ENCODE results near the gene SASH1. TPM values are rescaled to one million over a fixed set of nuclear protein-coding genes. Genes with fewer than 3 reads are reported as not detected.

SASH1 gene
- total RNA-seq, 2 donors from 2014 or later, result 0.17 to 0.20 TPM

DNA sequence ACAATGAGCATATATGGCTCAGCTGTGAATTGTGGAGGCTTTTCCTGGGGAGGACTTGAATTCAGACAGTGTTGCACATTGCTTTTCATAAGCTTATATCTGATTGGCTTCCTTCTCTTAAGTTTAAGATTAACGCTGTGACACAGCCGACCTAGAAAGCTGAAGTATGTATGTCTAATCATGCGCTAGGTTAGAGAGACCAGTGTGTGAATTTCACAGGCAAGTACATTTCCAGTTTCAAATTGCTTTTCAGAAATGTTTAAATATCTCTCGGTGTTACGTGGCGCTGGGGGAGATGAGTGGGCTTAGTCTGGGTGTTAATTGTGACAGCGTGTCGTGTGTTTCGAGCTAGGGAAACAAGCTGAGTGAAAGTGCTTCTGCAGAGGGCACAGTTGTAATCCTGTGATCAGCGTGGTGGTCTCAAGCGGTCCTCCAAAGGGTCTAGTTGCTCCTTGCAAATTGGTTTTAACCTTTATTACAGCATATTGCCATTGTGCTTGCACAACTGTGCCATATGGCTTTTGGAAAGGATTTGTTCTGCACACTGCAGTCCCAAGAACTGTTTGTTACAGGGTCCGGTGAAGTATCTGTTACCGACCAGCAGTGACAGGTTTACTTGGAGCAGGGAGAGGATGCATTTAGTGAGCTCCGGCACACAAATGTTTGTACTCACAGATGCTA, 166.6 kb downstream of the SASH1 start:
- no peaks in the 10 kb centered on the region for H3K9me3 Mint-ChIP-seq
- H3K36me3 Mint-ChIP-seq, result no peaks in the 10 kb centered on the region
- peaks cover 40 to 45% of the 10 kb centered on the region in 2 donors for H3K27me3 Mint-ChIP-seq
- H3K4me1 Mint-ChIP-seq (ENCODE audit: low read depth in 2 of 2), result no peaks in the 10 kb centered on the region
- H3K27ac Mint-ChIP-seq, result no peak overlapping the region
- H3K4me3 Mint-ChIP-seq, result no peak overlapping the region
- ATAC-seq, result peak in 1 of 2 donors; percentile 33
- DNase-seq (ENCODE audit: low spot score), result no peak

DNA sequence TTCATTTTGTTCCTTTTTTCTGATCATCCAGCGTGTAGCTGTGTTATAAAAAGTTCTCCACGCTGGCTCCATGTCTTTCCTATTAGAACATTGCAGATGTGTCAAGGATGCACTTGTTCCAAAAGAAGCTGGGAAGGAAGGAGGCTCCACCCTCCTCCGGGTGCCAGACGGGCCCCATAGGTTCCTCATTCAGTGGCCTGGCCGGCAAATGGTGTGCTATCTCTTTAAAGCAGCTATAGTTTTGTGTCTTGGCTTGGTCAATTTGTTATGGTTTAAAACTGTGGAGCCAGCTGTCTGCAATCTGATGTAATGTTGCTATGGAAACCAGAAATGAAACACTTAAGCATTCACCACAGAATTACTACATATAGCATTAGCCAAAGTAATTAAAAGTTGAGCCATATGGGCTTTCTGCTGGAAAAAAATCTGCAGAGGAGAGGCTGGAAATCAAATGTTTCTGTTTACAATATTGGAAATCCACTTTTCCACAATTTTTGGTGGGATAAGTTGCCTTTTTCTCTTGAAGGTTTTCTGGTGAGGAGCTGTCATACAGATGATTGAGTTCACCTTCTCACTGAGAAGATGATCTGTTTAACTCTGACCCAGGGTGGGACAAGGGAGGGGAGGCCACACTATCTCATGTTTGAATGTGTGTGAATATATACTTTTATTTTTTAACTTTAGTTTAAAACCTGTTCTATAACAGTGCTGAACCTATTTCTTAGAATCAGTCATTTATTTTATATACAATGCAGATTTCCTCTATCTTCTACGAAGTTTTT, 167.4 kb downstream of the SASH1 start:
- H3K36me3 Mint-ChIP-seq, result no peaks in the 10 kb centered on the region
- H3K27me3 Mint-ChIP-seq, result peaks cover 40 to 45% of the 10 kb centered on the region in 2 donors
- ATAC-seq (no peak), DNase-seq (ENCODE audit: low spot score) (no peak)
- H3K4me1 Mint-ChIP-seq (ENCODE audit: low read depth in 2 of 2), result no peaks in the 10 kb centered on the region
- H3K4me3 Mint-ChIP-seq, result no peak overlapping the region
- H3K27ac Mint-ChIP-seq, result no peak overlapping the region
- no peaks in the 10 kb centered on the region for H3K9me3 Mint-ChIP-seq

DNA sequence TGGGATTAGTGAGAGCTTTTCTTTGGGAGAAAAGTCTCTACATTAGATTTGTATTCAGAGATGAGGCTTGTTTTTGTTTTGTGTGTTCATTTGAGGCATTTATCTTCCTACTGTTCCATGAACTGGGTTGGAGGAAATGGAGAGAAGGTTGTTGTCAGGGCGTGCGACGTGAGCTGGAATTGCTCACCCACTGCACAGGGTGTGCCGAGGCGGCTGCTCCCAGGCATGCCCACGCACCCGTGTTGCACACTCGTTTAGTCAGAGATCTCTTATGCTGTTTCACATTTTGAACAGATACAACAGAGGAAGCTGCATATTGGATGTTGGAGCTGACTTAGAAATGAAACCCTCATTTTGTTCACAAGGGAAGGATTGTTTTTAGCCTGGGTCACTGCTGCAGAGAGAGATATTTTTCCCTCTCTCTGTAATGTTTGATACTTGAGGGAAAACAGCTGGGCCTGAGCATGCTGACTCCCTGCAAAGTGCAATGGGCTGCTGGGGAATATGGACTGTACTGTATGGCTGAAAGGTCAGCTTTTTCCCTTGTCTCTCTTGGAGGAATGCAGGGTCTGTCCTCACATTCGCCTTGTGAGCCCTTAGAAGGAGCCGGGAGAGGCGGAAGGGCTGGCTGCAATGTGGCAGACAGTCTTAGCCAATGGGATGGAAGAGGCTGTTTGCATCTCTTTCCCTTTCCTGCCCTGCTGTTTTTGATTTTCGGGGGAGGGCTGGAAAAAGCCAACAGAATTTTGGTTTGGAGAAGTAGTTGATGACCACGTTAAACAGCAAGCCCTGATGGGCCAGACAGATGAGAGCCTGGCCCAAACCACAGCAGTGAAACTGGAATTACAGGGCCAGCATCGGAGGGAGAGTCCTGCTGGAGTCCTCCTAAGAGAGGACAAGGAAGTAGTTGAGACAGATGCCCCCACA, 170.8 kb downstream of the SASH1 start:
- ATAC-seq (no peak), DNase-seq (ENCODE audit: low spot score) (no peak)
- Mint-ChIP-seq H3K4me3 (no peak overlapping the region), H3K4me1 (ENCODE audit: low read depth in 2 of 2) (no peaks in the 10 kb centered on the region), H3K27me3 (peaks cover 35 to 36% of the 10 kb centered on the region in 2 donors), H3K27ac (no peak overlapping the region), H3K36me3 (no peaks in the 10 kb centered on the region), H3K9me3 (no peaks in the 10 kb centered on the region)

DNA sequence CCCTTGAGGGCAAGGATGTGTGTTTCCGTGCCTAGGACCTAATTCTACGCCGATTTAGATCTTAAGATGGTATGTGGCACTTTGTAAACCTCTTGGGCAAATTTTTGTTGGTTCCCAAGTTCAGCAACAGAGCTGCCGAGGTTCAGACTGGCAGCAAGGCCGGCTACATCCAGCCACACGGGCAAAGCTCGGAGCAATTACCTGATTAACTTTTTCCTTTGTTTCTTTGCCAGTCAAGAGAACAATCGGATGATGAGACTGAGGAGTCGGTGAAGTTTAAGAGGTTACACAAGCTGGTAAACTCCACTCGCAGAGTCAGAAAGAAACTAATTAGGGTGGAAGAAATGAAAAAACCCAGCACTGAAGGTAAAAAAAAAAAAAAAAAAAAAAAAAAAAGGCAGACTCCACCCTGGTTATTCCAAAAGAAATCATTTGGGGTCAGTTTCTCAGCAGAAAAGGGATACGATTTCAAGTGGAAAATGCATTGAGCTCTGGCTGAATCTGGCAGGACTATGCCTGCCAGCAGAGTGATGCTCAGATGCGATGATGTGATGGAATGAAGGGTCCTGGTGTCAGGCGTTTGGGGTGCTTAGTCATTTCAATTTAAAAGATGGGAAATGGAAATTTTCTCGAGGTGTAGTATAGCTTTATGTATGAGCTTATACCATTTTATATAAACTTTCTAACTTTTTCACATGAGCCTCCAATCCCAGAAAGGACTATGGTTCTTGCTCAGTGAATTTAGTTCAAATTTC, 171.6 kb downstream of the SASH1 start:
- Mint-ChIP-seq H3K27ac (no peak overlapping the region), H3K4me3 (no peak overlapping the region), H3K27me3 (peaks cover 27 to 30% of the 10 kb centered on the region in 2 donors), H3K9me3 (no peaks in the 10 kb centered on the region), H3K36me3 (no peaks in the 10 kb centered on the region), H3K4me1 (ENCODE audit: low read depth in 2 of 2) (no peaks in the 10 kb centered on the region)
- DNase-seq (ENCODE audit: low spot score), result no peak
- ATAC-seq, result no peak

DNA sequence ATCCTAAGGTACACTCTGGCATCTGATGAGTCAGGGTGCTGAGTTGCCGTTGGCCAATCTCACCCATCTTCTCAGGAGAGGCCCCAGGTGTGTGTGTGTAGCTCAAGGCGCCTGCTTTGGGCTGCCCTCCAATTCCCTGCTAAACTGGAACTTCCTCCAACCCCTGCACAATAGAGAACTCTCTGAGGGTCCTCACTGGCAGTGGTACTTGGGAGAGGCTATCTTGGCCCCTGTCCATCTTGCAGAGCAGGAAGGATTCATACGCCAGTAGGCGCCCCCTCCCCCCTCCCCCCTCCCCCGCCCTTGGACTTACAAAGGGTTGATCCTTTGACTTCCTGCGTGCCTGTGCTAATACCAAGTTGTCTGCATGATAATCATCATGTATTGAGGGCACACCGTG, 173.6 kb downstream of the SASH1 start:
- no peak overlapping the region for H3K4me3 Mint-ChIP-seq
- H3K9me3 Mint-ChIP-seq, result no peaks in the 10 kb centered on the region
- DNase-seq (ENCODE audit: low spot score), result no peak
- peaks cover 23% of the 10 kb centered on the region in 2 donors for H3K27me3 Mint-ChIP-seq
- H3K4me1 Mint-ChIP-seq (ENCODE audit: low read depth in 2 of 2), result no peaks in the 10 kb centered on the region
- H3K27ac Mint-ChIP-seq, result no peak overlapping the region
- H3K36me3 Mint-ChIP-seq, result no peaks in the 10 kb centered on the region
- ATAC-seq, result peak in 1 of 2 donors; percentile 17

DNA sequence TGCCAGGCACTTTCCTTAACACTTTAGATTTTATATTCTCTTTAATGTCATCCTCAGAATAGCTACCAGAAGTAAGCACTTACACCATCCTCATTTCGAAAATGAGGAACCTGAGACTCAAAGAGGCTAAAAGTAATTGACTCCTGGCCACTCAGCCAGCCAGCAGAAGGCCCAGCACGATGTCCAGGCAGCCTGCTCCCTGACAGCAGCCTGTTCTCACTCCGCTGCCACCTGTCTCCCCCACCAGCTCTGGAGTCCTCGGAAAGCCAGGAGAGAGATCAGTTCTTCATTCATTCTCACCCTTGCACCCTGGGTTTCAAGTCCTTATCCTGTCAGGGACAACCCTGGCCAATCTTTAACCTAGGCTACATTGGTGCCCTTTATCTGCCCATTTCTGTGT, 174.0 kb downstream of the SASH1 start:
- peaks cover 0 to 3% of the 10 kb centered on the region in 2 donors for H3K4me1 Mint-ChIP-seq (ENCODE audit: low read depth in 2 of 2)
- DNase-seq (ENCODE audit: low spot score), result no peak
- H3K36me3 Mint-ChIP-seq, result no peaks in the 10 kb centered on the region
- no peak overlapping the region for H3K27ac Mint-ChIP-seq
- no peak for ATAC-seq
- H3K27me3 Mint-ChIP-seq, result peaks cover 22 to 23% of the 10 kb centered on the region in 2 donors
- H3K4me3 Mint-ChIP-seq, result no peak overlapping the region
- H3K9me3 Mint-ChIP-seq, result no peaks in the 10 kb centered on the region

DNA sequence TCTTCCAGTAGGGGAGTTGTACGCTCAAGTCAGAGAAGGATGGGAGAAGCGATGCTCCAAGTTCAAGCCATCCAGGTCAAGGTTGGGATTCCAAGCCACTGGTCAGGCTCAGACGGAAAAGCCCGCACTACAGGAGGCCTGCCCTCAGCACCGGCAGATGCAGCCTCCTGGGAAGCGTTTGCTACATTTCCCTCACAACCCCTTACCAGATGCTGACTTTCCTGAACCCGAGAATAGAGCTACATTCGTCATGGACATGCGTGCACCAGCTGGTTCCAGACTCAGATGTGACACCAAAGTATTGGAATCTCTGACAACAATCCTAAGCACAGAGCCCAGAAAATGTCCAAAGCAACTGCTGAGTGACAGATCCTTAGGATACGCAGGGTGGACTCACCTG, 174.8 kb downstream of the SASH1 start:
- Mint-ChIP-seq H3K27me3 (peaks cover 20 to 23% of the 10 kb centered on the region in 2 donors), H3K4me3 (no peak overlapping the region), H3K4me1 (ENCODE audit: low read depth in 2 of 2) (peaks cover 0 to 5% of the 10 kb centered on the region in 2 donors), H3K9me3 (no peaks in the 10 kb centered on the region), H3K27ac (no peak overlapping the region), H3K36me3 (no peaks in the 10 kb centered on the region)
- ATAC-seq (no peak), DNase-seq (ENCODE audit: low spot score) (no peak)

DNA sequence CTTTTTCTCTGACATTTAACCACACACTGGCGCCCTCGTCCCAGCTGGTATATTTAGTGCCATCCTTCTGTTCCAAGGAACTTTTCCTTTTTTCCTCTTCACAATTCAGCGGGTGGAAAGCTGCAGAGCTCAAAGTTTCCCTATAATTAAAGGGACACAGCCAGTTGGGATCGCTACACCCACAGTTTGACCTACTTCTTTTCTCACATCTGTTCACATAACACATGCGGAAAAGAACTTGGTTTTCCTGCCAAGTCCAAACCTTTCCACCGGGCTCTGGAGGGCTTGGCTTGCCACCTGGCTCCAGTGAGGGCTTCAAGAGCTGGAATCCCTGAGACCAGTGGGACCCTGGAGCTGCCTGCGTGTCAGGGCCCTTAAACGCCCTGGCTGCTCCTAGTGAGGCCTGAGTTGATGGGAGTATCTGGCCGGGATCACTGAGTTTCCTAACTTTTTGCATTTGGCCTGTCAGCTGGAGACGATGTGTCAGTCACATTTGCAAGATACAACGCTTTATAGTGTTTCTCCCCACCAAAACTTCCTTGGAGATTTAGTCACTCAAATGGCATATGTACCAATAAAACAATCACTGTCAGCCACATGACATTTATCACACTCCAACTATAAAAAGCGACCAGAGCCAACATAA, 176.0 kb downstream of the SASH1 start:
- no peaks in the 10 kb centered on the region for H3K36me3 Mint-ChIP-seq
- H3K27me3 Mint-ChIP-seq, result peaks cover 12 to 15% of the 10 kb centered on the region in 2 donors
- ATAC-seq (no peak), DNase-seq (ENCODE audit: low spot score) (no peak)
- H3K27ac Mint-ChIP-seq, result no peak overlapping the region
- H3K4me3 Mint-ChIP-seq, result no peak overlapping the region
- H3K9me3 Mint-ChIP-seq, result no peaks in the 10 kb centered on the region
- peaks cover 0 to 5% of the 10 kb centered on the region in 2 donors for H3K4me1 Mint-ChIP-seq (ENCODE audit: low read depth in 2 of 2)

DNA sequence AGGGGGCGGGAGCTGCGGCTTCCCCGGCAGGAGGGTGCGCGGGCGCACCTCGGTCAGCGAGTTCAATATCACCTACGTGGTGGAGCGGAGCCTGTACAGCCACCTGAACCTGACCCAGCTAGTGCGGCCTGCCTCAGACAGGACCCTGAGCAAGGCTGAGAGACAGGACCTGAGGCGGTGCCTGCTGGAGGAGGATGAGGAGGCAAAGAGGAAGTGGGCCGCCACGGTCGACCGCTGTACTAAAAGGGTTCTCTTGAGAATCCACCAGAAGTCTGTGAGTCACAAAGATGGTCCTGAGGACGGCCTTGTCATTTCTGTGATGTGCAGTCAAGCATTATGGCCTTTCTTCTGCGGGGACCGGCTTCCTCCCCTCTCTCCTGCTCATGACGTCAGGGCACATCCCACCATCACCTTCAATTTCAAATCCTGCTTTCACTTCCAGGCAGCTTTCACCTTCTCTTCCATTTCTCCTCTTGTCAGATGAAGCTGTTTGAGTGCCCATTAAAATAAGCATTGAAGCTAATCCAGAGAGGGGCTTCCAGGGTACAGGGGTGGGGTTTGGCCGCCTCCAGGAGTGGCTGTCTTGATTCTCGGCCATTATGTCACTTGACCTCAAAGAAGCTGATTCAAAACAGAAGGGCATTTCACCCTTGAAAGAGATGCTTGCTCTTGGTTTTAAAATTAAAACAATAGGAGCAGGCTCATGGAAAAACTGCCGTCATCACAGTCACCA, 177.6 kb downstream of the SASH1 start:
- H3K4me3 Mint-ChIP-seq, result no peak overlapping the region
- ATAC-seq (no peak), DNase-seq (ENCODE audit: low spot score) (no peak)
- peaks cover 7 to 8% of the 10 kb centered on the region in 2 donors for H3K27me3 Mint-ChIP-seq
- H3K36me3 Mint-ChIP-seq, result no peaks in the 10 kb centered on the region
- peaks cover 0 to 5% of the 10 kb centered on the region in 2 donors for H3K4me1 Mint-ChIP-seq (ENCODE audit: low read depth in 2 of 2)
- no peak overlapping the region for H3K27ac Mint-ChIP-seq
- H3K9me3 Mint-ChIP-seq, result no peaks in the 10 kb centered on the region

DNA sequence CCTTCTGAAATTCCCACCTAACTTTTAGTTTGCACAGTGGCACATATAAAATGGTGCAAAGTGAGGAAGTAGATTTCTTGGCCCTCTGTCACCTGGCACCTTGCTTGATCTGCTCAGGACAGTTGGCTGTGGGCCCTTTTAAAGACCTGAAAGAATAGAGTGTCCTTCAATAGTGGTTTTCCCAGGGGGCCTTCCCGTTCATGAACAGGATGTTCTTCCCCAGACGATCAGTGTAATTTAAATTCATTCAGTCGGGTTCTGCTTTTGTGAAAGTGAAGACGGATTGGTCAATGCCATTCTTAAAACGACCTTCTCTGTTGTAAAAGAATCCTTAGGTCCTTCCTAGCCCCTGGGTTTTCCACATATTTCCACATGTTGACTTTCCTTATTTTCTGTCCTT, 178.5 kb downstream of the SASH1 start:
- no peaks in the 10 kb centered on the region for H3K36me3 Mint-ChIP-seq
- peaks cover 7 to 8% of the 10 kb centered on the region in 2 donors for H3K27me3 Mint-ChIP-seq
- peak overlapping the region in 1 of 2 donors; percentile 28 for H3K27ac Mint-ChIP-seq
- H3K4me3 Mint-ChIP-seq, result peak overlapping the region; percentile 6
- no peaks in the 10 kb centered on the region for H3K9me3 Mint-ChIP-seq
- H3K4me1 Mint-ChIP-seq (ENCODE audit: low read depth in 2 of 2), result peaks cover 0 to 5% of the 10 kb centered on the region in 2 donors
- ATAC-seq, result no peak
- no peak for DNase-seq (ENCODE audit: low spot score)

DNA sequence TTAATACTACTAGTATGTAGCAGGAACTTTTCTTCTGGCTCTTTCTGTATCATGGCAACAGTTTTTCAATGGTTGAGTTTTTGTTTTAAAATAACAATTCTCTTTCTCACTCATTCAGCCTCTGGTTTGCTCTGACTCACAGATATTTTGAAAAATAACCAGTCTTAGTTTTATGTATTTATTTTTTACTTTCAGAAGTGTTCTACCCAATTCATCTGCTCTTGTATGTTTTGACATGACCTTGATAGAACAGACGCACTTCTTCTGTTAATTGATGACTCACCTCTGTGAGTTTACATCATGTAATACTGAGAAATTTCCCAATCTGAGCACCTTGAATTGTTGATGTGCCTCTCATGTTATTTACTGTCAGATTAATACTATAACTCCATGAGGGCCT, 178.9 kb downstream of the SASH1 start:
- H3K4me1 Mint-ChIP-seq (ENCODE audit: low read depth in 2 of 2), result peaks cover 0 to 5% of the 10 kb centered on the region in 2 donors
- DNase-seq (ENCODE audit: low spot score) (no peak), ATAC-seq (peak in 1 of 2 donors; percentile 41)
- peak overlapping the region; percentile 6 for H3K4me3 Mint-ChIP-seq
- no peaks in the 10 kb centered on the region for H3K36me3 Mint-ChIP-seq
- peak overlapping the region in 1 of 2 donors; percentile 28 for H3K27ac Mint-ChIP-seq
- H3K9me3 Mint-ChIP-seq, result no peaks in the 10 kb centered on the region
- peaks cover 7% of the 10 kb centered on the region in 2 donors for H3K27me3 Mint-ChIP-seq

DNA sequence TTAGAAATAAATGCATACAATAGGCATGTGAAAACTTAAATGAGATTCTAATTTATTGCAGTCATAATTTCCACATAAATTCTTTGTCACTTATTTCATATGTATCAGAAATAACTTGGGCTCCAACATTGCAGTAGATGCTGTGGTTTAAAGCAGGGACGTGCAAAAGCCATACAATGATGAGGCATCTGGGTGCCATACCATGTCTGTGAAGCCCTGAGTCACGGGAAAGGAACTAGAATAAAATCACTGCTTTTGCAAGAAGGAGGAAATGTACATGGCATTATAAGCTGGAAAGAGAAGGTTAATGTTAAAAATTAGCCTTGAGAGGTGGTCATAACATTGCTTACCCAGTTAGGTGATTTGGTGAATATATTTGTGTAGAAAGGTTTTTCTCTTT, 180.4 kb downstream of the SASH1 start:
- Mint-ChIP-seq H3K27ac (no peak overlapping the region), H3K4me1 (ENCODE audit: low read depth in 2 of 2) (peaks cover 0 to 5% of the 10 kb centered on the region in 2 donors), H3K36me3 (no peaks in the 10 kb centered on the region), H3K27me3 (peaks cover 0 to 6% of the 10 kb centered on the region in 2 donors), H3K4me3 (no peak overlapping the region), H3K9me3 (no peaks in the 10 kb centered on the region)
- no peak for DNase-seq (ENCODE audit: low spot score)
- no peak for ATAC-seq
